Adrenal gland (tissue), 12 donors: ENCODE results near the gene ADARB2. TPM values are rescaled to one million over a fixed set of nuclear protein-coding genes. Genes with fewer than 3 reads are reported as not detected.
"Not testable (repeated sequence)": the region's sequence is repeated elsewhere in the genome, so short reads cannot be mapped to it uniquely, and the experiment has no call there.

Experiments
- DNase-seq, 7 donors: peaks; one replicate each; pipeline ENCODE4 v3.0.0-alpha.2; 2019 to 2020
- H3K27ac ChIP-seq, 5 donors: fragments of 200-600 bp; sonication (generic) in 4 of 5; 1 replicate in 3 of 5; 2 replicates in 2 of 5; pipeline versions ENCODE4 v1.5.1 to v1.8.0; 2016 to 2020; ENCODE audit warnings: mild to moderate bottlenecking in 1 of 5
- H3K27me3 ChIP-seq: fragments of 200-600 bp; 2 replicates; pipeline ENCODE4 v1.8.0; 2021
- H3K36me3 ChIP-seq, 2 donors: fragments of 200-600 bp; replicated peaks in 1 of 2; 1 replicate in 1 of 2; 2 replicates in 1 of 2; pipeline versions ENCODE4 v1.5.1 to v1.8.0; 2018 to 2022
- H3K4me1 ChIP-seq, 2 donors: fragments of 200-600 bp; replicated peaks in 1 of 2; 1 replicate in 1 of 2; 2 replicates in 1 of 2; pipeline versions ENCODE4 v1.5.1 to v1.8.0; 2018 to 2021
- H3K4me3 ChIP-seq, 4 donors: fragments of 200-600 bp; sonication (generic) in 3 of 4; one replicate each; pipeline ENCODE4 v1.5.1; 2016 to 2018
- H3K9me3 ChIP-seq, 3 donors: fragments of 200-600 bp; sonication (generic) in 1 of 3; replicated peaks in 1 of 3; 1 replicate in 2 of 3; 2 replicates in 1 of 3; pipeline versions ENCODE4 v1.5.1 to v1.8.0; 2016 to 2021
- POLR2A ChIP-seq, 2 donors: fragments of 450-650 bp; IDR thresholded peaks; one replicate each; pipeline ENCODE4 v1.6.1; 2017; ENCODE audit warnings: antibody characterized with exemption in 2 of 2, mild to moderate bottlenecking in 2 of 2, moderate library complexity in 1 of 2
- WGBS, 4 donors: extraction: QIAGEN DNeasy Blood & Tissue Kit in 2 of 4; methylation state at CpG; one replicate each; pipeline versions ENCODE4 v1.1.5 to v1.1.7; 2013 to 2017; 5-methylcytosine and 5-hydroxymethylcytosine counted together
- intact Hi-C, 2 donors: fragments of 100-400 bp; cut with DNase I; formaldehyde crosslinking; loops; one replicate each; pipeline versions ENCODE4 v1.14.1 to v1.15.0; 2022 to 2023
- polyA plus RNA-seq, 3 donors: library from polyadenylated mRNA; stranded (reverse); fragments of 200-250 nt in 2 of 3; fragments of 350-450 nt in 1 of 3; fragmentation: Illumina TruSeq in 1 of 3; extraction: RNeasy Lipid Tissue Mini Kit (QIAGEN cat#74804) in 1 of 3; gene quantifications; one replicate each; pipeline ENCODE4 v1.2.3, GENCODE V29; 2013 to 2014
- total RNA-seq, 9 donors: library from RNA; depleted of rRNA in 4 of 9; stranded (reverse); fragments of >200 nt in 4 of 9; fragments of 120-200 nt in 1 of 9; fragmentation: NEBNext Ultra II Directional in 1 of 9; extraction: Animal tissue kit (Norgen Biotek cat#: 25700) in 1 of 9; gene quantifications; one replicate each; pipeline versions ENCODE4 v1.1.0 to v1.2.4, GENCODE V29; 2013 to 2023
- TF ChIP-seq, protein P1 (sequence below), 6 experiments: fragments of 450-650 bp in 4 of 6; fragments of 200-600 bp in 2 of 6; sonication (generic) in 1 of 6; IDR thresholded peaks; 1 replicate in 5 of 6; 2 replicates in 1 of 6; pipeline versions ENCODE4 v1.5.1 to v1.8.0; 2016 to 2021; ENCODE audit warnings: antibody characterized with exemption in 6 of 6, mild to moderate bottlenecking in 2 of 6, moderate library complexity in 1 of 6
- donor health status: healthy with polysubstance abuse.
- donor health status: Bipolar disorder and iron deficiency.
- donor health status: DM: yes; HTN: yes; CAD: no.
- donor health status: DM: no; HTN: no; CAD: no.
- donor health status: DM: no; HTN: no; CAD: no.
- donor health status: DM: yes; HTN: yes; CAD: no.

The ADARB2 gene
- total and polyA plus RNA-seq, 12 donors, result 0.14 to 3.1 (median 0.91) TPM

DNA sequence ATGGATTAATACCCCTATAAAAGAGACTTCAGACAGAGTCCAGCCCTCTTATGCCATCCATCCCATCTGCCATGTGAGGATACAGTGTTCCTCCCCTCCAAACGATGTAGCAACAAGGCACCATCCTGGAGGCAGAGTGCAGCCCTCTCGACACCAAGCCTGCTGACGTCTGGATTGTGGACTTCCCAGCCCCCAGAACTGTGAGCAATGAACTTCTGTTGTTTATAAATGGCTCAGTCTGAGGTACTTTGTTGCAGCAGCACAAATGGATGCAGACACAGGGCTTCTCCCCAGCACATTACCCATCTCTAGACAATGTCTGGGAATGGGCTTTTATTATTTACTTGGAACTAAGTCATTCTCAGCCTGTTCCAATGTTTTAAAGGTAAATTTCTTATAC is 485.6 kb downstream of the ADARB2 start:
- 49 to 77% (median 57%) methylated on average over 3 of the region's 3 CpGs for WGBS, 4 donors
- DNase-seq, result no peak
- intact Hi-C loops, result no loop called here
- no peaks in the 10 kb centered on the region for H3K27me3 ChIP-seq
- H3K9me3 ChIP-seq, result no peaks in the 10 kb centered on the region
- H3K36me3 ChIP-seq, result no peaks in the 10 kb centered on the region
- H3K4me1 ChIP-seq, result no peaks in the 10 kb centered on the region
- H3K27ac ChIP-seq, result no peak overlapping the region
- H3K4me3 ChIP-seq, result no peak overlapping the region
- TF ChIP-seq, protein P1, sequence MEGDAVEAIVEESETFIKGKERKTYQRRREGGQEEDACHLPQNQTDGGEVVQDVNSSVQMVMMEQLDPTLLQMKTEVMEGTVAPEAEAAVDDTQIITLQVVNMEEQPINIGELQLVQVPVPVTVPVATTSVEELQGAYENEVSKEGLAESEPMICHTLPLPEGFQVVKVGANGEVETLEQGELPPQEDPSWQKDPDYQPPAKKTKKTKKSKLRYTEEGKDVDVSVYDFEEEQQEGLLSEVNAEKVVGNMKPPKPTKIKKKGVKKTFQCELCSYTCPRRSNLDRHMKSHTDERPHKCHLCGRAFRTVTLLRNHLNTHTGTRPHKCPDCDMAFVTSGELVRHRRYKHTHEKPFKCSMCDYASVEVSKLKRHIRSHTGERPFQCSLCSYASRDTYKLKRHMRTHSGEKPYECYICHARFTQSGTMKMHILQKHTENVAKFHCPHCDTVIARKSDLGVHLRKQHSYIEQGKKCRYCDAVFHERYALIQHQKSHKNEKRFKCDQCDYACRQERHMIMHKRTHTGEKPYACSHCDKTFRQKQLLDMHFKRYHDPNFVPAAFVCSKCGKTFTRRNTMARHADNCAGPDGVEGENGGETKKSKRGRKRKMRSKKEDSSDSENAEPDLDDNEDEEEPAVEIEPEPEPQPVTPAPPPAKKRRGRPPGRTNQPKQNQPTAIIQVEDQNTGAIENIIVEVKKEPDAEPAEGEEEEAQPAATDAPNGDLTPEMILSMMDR (IDR thresholded peaks at IDR 0.05), result no peak

DNA sequence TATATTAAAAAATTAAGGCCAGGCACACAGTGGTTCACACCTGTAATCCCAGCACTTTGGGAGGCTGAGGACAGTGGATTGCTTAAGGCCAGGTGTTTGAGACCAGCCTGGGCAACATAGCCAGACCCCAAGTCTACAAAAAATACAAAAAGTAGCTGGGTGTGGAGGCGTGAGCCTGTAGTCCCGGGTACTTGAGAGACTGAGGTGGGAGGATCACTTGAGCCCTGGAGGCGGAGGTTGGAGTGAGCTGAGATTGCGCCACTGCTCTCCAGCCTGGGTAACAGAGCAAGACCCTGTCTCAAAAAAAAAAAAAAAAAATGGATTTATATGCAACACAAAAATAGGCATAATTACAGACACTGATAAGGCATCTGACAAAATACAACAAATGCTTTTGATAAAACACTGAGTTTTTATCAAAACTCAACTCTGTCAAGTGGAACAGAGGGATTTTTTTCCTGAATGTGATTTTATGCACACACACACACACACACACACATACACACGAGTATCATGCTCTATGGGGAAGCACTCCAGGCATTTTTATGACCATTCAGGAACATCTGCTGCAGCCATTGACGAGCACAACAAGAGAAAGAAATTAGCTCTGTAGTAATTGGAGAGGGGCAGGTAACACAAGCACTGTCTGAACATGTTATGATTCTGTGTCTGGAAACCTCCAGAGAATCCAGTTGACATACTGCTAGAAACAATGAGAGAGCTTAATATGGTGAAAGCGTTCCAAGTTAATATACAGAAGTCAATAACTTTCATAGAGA is 488.0 kb downstream of the ADARB2 start:
- Histone ChIP-seq H3K4me3 (no peak overlapping the region), H3K27me3 (no peaks in the 10 kb centered on the region), H3K4me1 (no peaks in the 10 kb centered on the region), H3K27ac (no peak overlapping the region), H3K9me3 (no peaks in the 10 kb centered on the region), H3K36me3 (no peaks in the 10 kb centered on the region)
- 53 to 70% (median 67%) methylated on average over 7 of the region's 7 CpGs for WGBS, 4 donors
- TF ChIP-seq, protein P1 (IDR thresholded peaks at IDR 0.05), result no peak
- no peak for TF ChIP-seq POLR2A (IDR thresholded peaks at IDR 0.05)
- intact Hi-C loops, result no loop called here
- no peak for DNase-seq

DNA sequence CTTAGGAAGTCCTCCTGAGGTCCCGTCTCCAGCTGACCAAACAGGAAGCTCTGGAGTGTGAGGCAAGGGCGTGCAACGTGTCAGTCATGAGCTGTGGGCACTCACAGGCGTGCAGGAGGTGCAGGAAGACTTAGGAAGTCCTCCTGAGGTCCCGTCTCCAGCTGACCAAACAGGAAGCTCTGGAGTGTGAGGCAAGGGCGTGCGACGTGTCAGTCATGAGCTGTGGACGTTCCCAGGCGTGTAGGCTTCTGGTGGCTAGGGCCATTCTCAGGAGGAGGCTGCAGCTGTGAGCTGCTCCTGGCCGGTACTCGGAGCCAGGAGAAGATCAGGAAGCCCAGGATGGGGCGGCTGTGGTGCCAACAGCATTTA is 489.1 kb downstream of the ADARB2 start:
- H3K4me3 ChIP-seq, intact Hi-C loops, H3K27ac ChIP-seq, H3K9me3 ChIP-seq, H3K36me3 ChIP-seq, H3K27me3 ChIP-seq, H3K4me1 ChIP-seq: not testable (repeated sequence)
- DNase-seq, result peak in 2 of 7 donors; percentile 12 to 22
- WGBS, 4 donors, result 31 to 57% (median 45%) methylated on average over 11 to 13 of the region's 13 CpGs

DNA sequence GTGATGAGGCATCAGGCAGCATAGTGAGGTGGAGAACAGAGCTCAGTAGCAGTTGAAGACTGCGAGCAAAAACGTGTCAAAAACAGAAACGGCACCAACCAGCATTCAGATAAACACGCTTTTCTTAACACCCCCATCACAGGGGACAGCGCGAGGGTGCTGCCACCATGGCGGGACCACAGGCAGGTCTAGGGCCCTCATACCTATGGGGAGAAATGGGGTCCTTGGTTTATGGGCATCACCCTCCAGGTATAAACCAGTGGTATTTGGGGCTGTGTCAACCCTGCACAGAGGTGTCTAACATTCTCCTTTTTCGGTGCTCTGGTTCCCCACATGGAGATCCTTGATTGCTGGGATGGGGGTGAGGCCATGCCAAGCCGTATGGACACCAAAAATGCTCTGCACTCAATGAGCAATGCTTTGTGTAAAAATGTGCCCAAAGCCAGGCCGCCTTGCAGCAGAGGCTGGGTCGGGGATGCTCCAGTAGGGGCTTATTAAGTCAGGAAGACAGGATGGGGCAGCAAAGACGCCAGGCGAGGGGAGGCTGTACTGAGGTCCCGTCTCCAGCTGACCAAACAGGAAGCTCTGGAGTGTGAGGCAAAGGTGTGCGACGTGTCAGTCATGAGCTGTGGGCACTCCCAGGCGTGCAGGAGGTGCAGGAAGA is 489.6 kb downstream of the ADARB2 start:
- Histone ChIP-seq H3K9me3 (no peaks in the 10 kb centered on the region), H3K27me3 (no peaks in the 10 kb centered on the region), H3K4me3 (no peak overlapping the region), H3K27ac (no peak overlapping the region), H3K36me3 (no peaks in the 10 kb centered on the region), H3K4me1 (no peaks in the 10 kb centered on the region)
- WGBS, 4 donors, result 66 to 72% (median 66%) methylated on average over 14 to 17 of the region's 17 CpGs
- intact Hi-C loops, result no loop called here
- DNase-seq, result no peak
- TF ChIP-seq, protein P1 (IDR thresholded peaks at IDR 0.05), result no peak
- TF ChIP-seq POLR2A (IDR thresholded peaks at IDR 0.05), result no peak
